Tibial nerve (tissue), 4 donors: Measurements from ENCODE around the gene CHD6. TPM values are rescaled to one million over a fixed set of nuclear protein-coding genes. Genes with fewer than 3 reads are reported as not detected.

Experiments
- DNase-seq, 2 donors: peaks; one replicate each; pipeline ENCODE4 v3.0.0-alpha.2; 2019; ENCODE audit warnings: low spot score in 2 of 2
- H3K27ac ChIP-seq, 4 donors: fragments of 200-600 bp; sonication (generic) in 3 of 4; one replicate each; pipeline ENCODE4 v1.5.1; 2017 to 2019; ENCODE audit warnings: mild to moderate bottlenecking in 1 of 4
- H3K27me3 ChIP-seq, 2 donors: fragments of 200-600 bp; sonication (generic) in 1 of 2; one replicate each; pipeline versions ENCODE4 v1.5.1 to v1.6.0; 2017 to 2019
- H3K36me3 ChIP-seq, 3 donors: fragments of 200-600 bp; sonication (generic); one replicate each; pipeline ENCODE4 v1.5.1; 2018 to 2019
- H3K4me1 ChIP-seq, 4 donors: fragments of 200-600 bp; sonication (generic) in 3 of 4; one replicate each; pipeline ENCODE4 v1.5.1; 2017 to 2019
- H3K4me3 ChIP-seq, 4 donors: fragments of 200-600 bp; sonication (generic) in 3 of 4; one replicate each; pipeline ENCODE4 v1.5.1; 2017 to 2019; ENCODE audit warnings: mild to moderate bottlenecking in 1 of 4, moderate library complexity in 1 of 4
- H3K9me3 ChIP-seq, 4 donors: fragments of 200-600 bp; sonication (generic) in 3 of 4; one replicate each; pipeline ENCODE4 v1.5.1; 2017 to 2019
- CTCF ChIP-seq, 5 experiments: fragments of 200-600 bp in 3 of 5; fragments of 450-650 bp in 2 of 5; sonication (generic) in 3 of 5; IDR thresholded peaks; one replicate each; pipeline ENCODE4 v1.5.1; 2016 to 2019; ENCODE audit warnings: antibody characterized with exemption in 5 of 5, mild to moderate bottlenecking in 3 of 5, moderate library complexity in 2 of 5
- EP300 ChIP-seq, 2 donors: sonication (generic); formaldehyde crosslinking; IDR thresholded peaks; one replicate each; pipeline ENCODE4 v1.6.1; 2017; ENCODE audit warnings: antibody characterized with exemption in 2 of 2, mild to moderate bottlenecking in 1 of 2
- POLR2A ChIP-seq, 2 donors: fragments of 450-650 bp; IDR thresholded peaks; one replicate each; pipeline ENCODE4 v1.6.1; 2017; ENCODE audit warnings: antibody characterized with exemption in 2 of 2, mild to moderate bottlenecking in 2 of 2, moderate library complexity in 2 of 2
- WGBS, 2 donors: methylation state at CpG; one replicate each; pipeline ENCODE4 v1.1.5; 2018; 5-methylcytosine and 5-hydroxymethylcytosine counted together
- total RNA-seq, 4 donors: library from RNA; depleted of rRNA; stranded (reverse); fragments of >200 nt; gene quantifications; one replicate each; pipeline ENCODE4 v1.1.0, GENCODE V29; 2016

The CHD6 gene
- total RNA-seq, 4 donors from 2014 or later, result 52.0 to 58.2 (median 54.9) TPM

- H3K36me3 ChIP-seq, result peaks cover 0 to 23% (median 0%) of the 10 kb centered on the region in 3 donors
- no peak overlapping the region for H3K4me3 ChIP-seq
- H3K27ac ChIP-seq, result no peak overlapping the region
- no peaks in the 10 kb centered on the region for H3K27me3 ChIP-seq
- peaks cover 0 to 47% (median 5%) of the 10 kb centered on the region in 4 donors for H3K9me3 ChIP-seq
- no peak for DNase-seq
- TF ChIP-seq CTCF (IDR thresholded peaks at IDR 0.05) (no peak), EP300 (IDR thresholded peaks at IDR 0.05) (no peak), POLR2A (IDR thresholded peaks at IDR 0.05) (no peak)
- 80 to 92% methylated on average over 3 of the region's 3 CpGs for WGBS, 2 donors
- H3K4me1 ChIP-seq, result peaks cover 0 to 6% (median 0%) of the 10 kb centered on the region in 4 donors
Measured at GRCh38 chr20:41599699-41600104, 18.5 kb downstream of the CHD6 start.

- WGBS, 2 donors, result 98% methylated on average over 6 of the region's 6 CpGs
- peaks cover 0 to 25% (median 0%) of the 10 kb centered on the region in 3 donors for H3K36me3 ChIP-seq
- no peaks in the 10 kb centered on the region for H3K4me1 ChIP-seq
- no peaks in the 10 kb centered on the region for H3K27me3 ChIP-seq
- TF ChIP-seq EP300 (IDR thresholded peaks at IDR 0.05) (no peak), CTCF (IDR thresholded peaks at IDR 0.05) (no peak), POLR2A (IDR thresholded peaks at IDR 0.05) (no peak)
- DNase-seq, result no peak
- H3K27ac ChIP-seq, result no peak overlapping the region
- peaks cover 0 to 48% (median 5%) of the 10 kb centered on the region in 4 donors for H3K9me3 ChIP-seq
- H3K4me3 ChIP-seq, result no peak overlapping the region
Measured at GRCh38 chr20:41598719-41599118, 19.5 kb downstream of the CHD6 start.

- Histone ChIP-seq H3K9me3 (peaks cover 0 to 37% (median 2%) of the 10 kb centered on the region in 4 donors), H3K4me1 (peaks cover 0 to 10% (median 0%) of the 10 kb centered on the region in 4 donors), H3K27me3 (no peaks in the 10 kb centered on the region), H3K4me3 (no peak overlapping the region), H3K27ac (no peak overlapping the region), H3K36me3 (peaks cover 0 to 16% (median 0%) of the 10 kb centered on the region in 3 donors)
- TF ChIP-seq CTCF (IDR thresholded peaks at IDR 0.05), result no peak
- 85 to 94% methylated on average over 8 of the region's 8 CpGs for WGBS, 2 donors
- no peak for DNase-seq
Measured at GRCh38 chr20:41594514-41595322, 23.5 kb downstream of the CHD6 start.

DNA sequence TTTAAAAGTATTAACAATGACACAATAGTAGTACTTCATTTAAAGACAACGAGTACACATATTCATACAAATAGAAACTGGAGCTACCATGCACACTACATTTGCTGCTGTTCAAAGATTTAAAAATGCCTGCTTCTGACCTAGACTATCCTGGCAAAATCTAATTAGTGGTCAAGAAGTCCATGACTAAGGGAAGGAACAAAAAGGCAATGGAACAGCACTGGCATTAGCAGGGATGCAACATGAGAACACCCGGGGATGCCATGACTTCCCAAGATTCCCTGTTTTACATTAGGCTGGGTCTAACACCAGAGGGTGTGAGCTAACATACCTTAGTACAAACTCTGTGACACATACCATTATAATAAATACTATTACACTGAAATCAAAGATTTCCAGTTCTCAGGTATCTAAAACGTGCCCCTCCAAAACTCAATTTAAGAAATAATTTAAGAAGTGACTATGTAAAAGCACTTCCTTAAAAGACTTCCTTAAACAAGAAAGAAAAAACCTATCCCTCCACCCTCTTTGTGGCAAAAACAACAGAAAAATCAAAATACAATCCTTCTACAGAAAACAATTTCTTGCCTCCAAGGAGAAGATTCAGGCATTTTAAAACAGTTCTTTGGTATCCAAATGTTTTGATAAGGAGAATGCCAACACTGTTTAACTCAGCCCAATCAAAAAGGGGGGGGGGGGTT, 25.5 kb downstream of the CHD6 start:
- no peak for DNase-seq
- no peak for TF ChIP-seq POLR2A (IDR thresholded peaks at IDR 0.05)
- no peak for TF ChIP-seq EP300 (IDR thresholded peaks at IDR 0.05)
- no peak for TF ChIP-seq CTCF (IDR thresholded peaks at IDR 0.05)
- H3K4me1 ChIP-seq, result peaks cover 0 to 10% (median 0%) of the 10 kb centered on the region in 4 donors
- no peaks in the 10 kb centered on the region for H3K27me3 ChIP-seq
- peaks cover 0 to 27% (median 0%) of the 10 kb centered on the region in 4 donors for H3K9me3 ChIP-seq
- WGBS, 2 donors, result 56 to 74% methylated on average over 3 of the region's 3 CpGs
- H3K4me3 ChIP-seq, result no peak overlapping the region
- H3K27ac ChIP-seq, result no peak overlapping the region
- peaks cover 0 to 15% (median 0%) of the 10 kb centered on the region in 3 donors for H3K36me3 ChIP-seq

DNA sequence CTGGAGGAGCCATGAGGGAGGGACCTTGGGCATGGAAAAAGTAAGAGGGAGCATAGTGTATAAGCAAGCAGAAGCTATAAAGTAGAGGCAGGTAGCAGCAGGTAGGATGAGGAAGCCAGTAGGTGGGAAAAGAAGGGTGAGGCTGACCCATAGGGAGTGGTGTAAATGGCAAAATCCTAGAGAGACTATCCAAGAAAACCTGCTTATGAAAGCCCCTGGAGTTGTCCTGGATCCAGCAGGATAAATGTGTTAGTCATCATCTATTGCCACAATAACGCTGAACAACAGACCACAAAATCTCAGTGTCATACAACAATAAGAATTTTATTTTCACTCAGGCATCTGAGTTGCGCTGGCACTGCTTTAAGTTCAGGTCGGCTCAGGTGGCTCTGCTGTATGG, 30.2 kb downstream of the CHD6 start:
- Histone ChIP-seq H3K27ac (no peak overlapping the region), H3K36me3 (peaks cover 0 to 29% (median 0%) of the 10 kb centered on the region in 3 donors), H3K27me3 (no peaks in the 10 kb centered on the region), H3K9me3 (peaks cover 0 to 37% (median 5%) of the 10 kb centered on the region in 4 donors), H3K4me1 (peaks cover 0 to 5% (median 0%) of the 10 kb centered on the region in 4 donors), H3K4me3 (no peak overlapping the region)
- DNase-seq, result no peak
- 93 to 95% methylated on average over 3 of the region's 3 CpGs for WGBS, 2 donors
- TF ChIP-seq EP300 (IDR thresholded peaks at IDR 0.05) (no peak), CTCF (IDR thresholded peaks at IDR 0.05) (no peak), POLR2A (IDR thresholded peaks at IDR 0.05) (no peak)
